RKO (cell line): ENCODE measurements around the gene SLC5A10.

Experiments
- DNase-seq: peaks from one replicate; pipeline ENCODE4 v3.0.0-alpha.2; 2016; ENCODE audit warnings: low spot score

The SLC5A10 gene

GRCh38 chr17:18964550-18964949 is 12.6 kb downstream of the SLC5A10 start:
- DNase-seq: no peak

GRCh38 chr17:18965530-18966236 is 13.7 kb downstream of the SLC5A10 start:
- DNase-seq: no peak

DNA sequence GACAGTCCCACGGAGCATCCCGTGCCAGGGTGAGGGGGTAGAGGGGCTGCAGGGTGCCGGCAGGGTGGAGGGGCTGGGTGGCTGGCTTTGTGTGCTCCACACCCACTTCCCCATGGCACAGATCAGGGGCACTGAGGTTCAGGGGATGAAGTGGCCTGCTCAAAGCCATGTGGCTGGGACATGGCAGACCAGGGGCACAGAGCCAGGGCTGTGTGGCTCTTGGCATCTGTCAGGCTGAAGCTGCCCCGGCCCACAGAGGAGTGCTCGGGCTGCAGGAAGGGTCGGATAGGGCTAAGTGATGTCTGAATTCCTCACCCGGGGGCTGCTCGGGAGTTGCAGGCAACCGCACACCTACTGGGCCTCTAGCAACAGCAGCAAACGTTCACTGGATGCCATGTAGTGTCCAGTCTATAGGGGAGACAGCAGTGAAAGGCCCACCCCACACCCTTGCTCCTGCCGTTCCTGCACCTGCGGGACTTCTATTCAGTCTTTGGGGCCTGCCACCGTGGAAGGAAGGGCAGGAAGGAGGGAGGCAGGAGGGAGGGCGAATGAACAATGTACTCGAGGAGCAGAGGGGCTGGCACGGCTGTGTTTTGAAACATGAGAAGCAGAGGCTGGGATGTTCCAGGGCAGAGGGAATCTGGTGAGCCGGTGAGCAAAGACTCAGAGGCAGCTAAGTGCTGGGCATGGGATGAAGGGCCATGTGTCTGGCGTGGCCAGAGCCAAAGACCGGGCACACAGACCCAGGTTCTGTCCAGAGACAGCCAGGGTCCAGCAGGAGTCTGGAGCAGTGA is 15.1 kb downstream of the SLC5A10 start:
- no peak for DNase-seq

DNA sequence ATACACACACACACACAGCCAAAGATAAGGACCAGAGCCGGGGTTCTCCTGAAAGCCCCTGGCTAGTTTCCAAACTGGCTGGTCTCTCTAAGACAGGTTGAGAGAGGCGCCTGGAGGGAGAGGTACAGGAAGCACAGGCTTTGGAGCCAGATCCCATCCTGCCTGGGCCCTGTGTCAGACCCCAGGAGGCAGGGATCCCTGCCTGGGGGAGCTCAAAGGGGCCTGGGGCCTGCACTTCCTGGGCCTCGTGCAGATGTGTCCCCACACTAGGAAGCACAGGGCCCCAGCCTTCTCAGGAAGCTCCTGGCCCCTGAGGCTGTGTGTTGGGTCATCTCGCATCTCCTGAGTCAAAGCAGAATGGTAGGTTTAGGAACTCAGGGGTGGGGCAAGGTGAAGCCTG is 16.0 kb downstream of the SLC5A10 start:
- no peak for DNase-seq

DNA sequence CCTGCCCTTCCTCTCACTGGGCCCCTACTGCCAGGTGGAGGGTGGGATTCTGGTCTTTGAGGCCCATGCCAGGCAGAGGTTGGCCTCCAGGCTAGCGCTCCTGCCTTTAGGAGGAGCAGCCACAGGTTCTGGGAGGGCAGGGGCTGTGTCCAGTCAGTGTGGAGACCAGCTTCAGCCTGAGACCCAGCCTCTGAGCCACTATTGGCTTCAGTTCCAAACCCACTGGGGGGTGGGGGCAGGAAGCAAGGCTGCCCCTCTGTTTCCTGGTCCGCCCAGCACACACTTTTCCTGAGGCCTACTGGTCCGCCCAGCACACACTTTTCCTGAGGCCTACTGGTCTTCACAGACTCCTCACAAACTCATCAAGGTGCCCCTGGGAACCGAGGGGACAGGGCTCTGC is 16.4 kb downstream of the SLC5A10 start:
- no peak for DNase-seq

- DNase-seq: no peak
These were observed 17.3 kb downstream of the SLC5A10 start for GRCh38 chr17:18968945-18969887.

DNA sequence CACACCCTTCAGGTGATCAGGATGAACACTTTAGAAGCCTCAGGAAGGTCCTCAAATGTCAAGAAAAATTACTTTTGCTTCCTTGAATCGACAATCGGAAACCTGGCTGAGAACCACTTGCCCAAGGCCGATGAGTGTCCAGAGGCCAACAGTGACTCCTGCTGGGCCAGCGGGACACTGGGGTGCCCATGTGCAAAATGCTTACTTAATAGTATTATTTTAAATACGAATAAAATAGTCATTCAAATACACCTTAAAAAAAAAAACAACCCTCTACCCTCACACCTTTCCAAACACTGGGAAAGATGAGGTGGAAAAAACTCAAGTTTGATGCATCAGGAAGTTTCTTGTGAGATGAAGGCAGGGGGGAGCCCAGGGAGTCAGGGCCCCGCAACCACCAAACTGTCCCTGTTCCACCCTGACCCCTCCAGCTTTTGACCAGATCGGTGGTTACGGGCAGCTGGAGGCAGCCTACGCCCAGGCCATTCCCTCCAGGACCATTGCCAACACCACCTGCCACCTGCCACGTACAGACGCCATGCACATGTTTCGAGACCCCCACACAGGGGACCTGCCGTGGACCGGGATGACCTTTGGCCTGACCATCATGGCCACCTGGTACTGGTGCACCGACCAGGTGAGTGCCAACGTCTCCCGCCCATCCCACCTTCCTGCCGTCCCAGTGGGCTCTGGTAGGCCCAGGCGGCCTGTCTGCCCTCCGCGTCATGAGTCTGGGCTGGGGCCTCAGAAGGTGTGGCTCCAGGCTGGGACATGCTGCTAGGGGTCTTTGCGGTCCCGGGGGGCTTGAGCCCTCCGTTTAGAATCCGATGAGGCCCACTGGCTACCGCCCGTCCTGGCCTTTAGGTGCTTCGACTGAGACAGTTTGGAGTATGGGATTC is 18.9 kb downstream of the SLC5A10 start:
- DNase-seq: no peak

- no peak for DNase-seq
These were observed 19.8 kb downstream of the SLC5A10 start for GRCh38 chr17:18971801-18972200.

DNA sequence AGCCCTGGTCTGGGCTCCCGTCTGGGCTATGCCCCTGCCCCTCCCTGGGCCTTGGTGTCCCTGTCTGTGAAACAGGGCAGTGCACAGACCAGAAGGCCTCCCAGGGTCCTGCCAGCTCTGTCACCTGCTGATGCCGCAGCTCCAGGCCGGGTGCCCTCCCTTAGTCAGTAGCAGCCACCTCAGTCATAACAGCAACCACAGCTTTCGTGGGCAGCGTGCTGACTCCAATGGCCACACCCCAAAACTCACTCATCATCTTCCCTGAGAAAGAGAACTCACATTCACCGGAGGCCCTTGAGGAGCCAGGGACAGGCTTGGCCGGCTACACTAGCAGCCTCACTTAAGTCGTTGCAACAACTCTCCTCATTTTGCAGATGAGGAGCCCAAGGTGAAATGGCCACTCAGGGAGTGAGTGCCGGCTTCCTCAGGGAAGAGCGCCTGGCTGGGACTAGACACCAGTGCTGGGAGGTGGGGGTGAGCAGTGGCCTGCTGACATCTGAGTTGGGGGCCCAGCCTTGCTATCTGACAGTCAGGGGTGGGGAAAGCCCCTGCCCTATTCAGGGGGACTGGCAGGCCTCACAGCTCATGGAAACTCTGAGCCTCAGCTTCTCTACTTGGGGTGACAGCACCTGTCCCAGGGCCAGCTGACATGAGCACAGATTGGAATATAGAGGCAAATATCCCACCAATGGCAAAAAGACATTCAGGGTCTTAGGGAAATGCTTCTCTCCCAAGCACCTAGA is 22.6 kb downstream of the SLC5A10 start:
- no peak for DNase-seq

GRCh38 chr17:18975597-18975996 is 23.6 kb downstream of the SLC5A10 start:
- no peak for DNase-seq

GRCh38 chr17:18976201-18976600 is 24.2 kb downstream of the SLC5A10 start:
- DNase-seq: no peak

- no peak for DNase-seq
These were observed 25.1 kb downstream of the SLC5A10 start for GRCh38 chr17:18977021-18977420.

GRCh38 chr17:18977646-18978045 is 25.7 kb downstream of the SLC5A10 start:
- no peak for DNase-seq

GRCh38 chr17:18978050-18978449 is 26.1 kb downstream of the SLC5A10 start:
- no peak for DNase-seq

GRCh38 chr17:18978655-18979054 is 26.7 kb downstream of the SLC5A10 start:
- no peak for DNase-seq

GRCh38 chr17:18980682-18981334 is 28.8 kb downstream of the SLC5A10 start:
- DNase-seq: peak; percentile 44

GRCh38 chr17:18981335-18981641 is 29.3 kb downstream of the SLC5A10 start:
- DNase-seq: no peak

DNA sequence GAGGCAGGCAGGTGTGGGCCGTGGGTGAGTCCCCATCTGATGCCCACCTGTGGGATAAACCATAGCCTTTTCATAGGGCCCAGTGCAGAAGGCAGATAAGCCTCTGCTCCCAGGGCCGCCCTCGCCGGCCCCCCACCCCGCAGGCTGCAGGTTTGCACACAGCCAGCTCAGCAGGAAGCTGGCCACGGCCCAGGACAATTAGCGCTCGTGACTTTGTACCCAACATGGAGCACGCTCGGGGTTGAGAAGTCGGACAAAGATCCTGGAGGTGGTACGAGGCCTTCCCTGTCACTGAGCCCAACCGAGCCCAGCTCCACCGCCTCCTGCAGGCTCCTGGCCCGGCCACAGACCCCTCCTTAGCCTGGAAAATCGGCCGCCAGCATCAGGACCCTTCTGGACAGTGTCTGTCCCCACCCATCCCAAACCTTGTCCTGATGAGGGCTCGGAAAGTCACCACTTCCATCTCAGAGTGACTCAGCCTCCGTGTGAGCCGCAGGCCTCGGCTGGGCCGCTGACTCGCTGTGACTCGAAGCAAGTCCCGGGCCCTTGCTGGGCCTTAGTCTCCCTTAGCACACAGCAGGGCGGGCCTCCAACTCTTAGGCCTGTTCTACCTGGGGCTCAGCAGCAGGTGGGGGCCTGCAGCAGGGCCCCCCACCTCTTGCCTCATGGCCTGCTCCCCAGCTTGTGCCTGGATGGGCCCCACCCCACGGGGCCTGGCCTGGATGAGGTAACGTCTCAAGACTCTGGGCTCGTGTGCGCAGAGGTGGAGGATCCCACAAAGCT is 29.9 kb downstream of the SLC5A10 start:
- peak; percentile 79 for DNase-seq

GRCh38 chr17:18984273-18985114 is 32.5 kb downstream of the SLC5A10 start:
- DNase-seq: no peak
